ENCODE results near the gene RNASEH2C. TPM values are rescaled to one million over a fixed set of nuclear protein-coding genes. Genes with fewer than 3 reads are reported as not detected.

RNASEH2C gene
- total RNA-seq, 1 donor from 2014 or later: 38.6 TPM

GRCh38 chr11:65727865-65728264, 7.3 kb upstream of the RNASEH2C start:
- H3K9me3 Mint-ChIP-seq (ENCODE audit: unreplicated experiment): no peaks in the 10 kb centered on the region
- peaks cover 2% of the 10 kb centered on the region for H3K27me3 Mint-ChIP-seq (ENCODE audit: unreplicated experiment)
- DNase-seq (ENCODE audit: low spot score): no peak
- no peaks in the 10 kb centered on the region for H3K36me3 Mint-ChIP-seq (ENCODE audit: low read depth, unreplicated experiment)
- no peaks in the 10 kb centered on the region for H3K4me1 Mint-ChIP-seq (ENCODE audit: unreplicated experiment)
- no peak overlapping the region for H3K27ac Mint-ChIP-seq (ENCODE audit: unreplicated experiment)
- TF ChIP-seq, protein P1, sequence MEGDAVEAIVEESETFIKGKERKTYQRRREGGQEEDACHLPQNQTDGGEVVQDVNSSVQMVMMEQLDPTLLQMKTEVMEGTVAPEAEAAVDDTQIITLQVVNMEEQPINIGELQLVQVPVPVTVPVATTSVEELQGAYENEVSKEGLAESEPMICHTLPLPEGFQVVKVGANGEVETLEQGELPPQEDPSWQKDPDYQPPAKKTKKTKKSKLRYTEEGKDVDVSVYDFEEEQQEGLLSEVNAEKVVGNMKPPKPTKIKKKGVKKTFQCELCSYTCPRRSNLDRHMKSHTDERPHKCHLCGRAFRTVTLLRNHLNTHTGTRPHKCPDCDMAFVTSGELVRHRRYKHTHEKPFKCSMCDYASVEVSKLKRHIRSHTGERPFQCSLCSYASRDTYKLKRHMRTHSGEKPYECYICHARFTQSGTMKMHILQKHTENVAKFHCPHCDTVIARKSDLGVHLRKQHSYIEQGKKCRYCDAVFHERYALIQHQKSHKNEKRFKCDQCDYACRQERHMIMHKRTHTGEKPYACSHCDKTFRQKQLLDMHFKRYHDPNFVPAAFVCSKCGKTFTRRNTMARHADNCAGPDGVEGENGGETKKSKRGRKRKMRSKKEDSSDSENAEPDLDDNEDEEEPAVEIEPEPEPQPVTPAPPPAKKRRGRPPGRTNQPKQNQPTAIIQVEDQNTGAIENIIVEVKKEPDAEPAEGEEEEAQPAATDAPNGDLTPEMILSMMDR (IDR thresholded peaks at IDR 0.05; ENCODE audit: unreplicated experiment): no peak
- no peak overlapping the region for H3K4me3 Mint-ChIP-seq (ENCODE audit: unreplicated experiment)

DNA sequence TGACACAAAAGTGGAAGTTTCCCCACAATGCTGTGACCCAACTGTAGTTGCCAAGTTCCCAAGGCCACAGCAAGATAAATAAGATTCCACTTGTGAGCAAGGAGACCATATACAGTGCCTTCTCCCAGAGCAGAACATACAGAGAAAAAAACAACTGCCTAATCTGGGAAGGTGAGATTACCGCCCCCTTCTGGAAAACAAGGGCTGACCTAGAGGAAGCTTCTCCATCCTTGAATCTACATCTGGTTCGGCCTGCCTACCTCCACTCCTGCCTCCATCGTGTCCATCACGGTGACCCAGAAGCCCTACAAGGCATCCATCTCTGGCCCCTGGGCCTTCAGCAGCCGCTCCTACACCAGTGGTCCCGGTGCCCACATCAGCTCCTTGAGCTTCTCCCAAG, 6.1 kb upstream of the RNASEH2C start:
- Mint-ChIP-seq H3K27ac (ENCODE audit: unreplicated experiment) (no peak overlapping the region), H3K4me3 (ENCODE audit: unreplicated experiment) (no peak overlapping the region), H3K9me3 (ENCODE audit: unreplicated experiment) (no peaks in the 10 kb centered on the region), H3K36me3 (ENCODE audit: low read depth, unreplicated experiment) (no peaks in the 10 kb centered on the region), H3K4me1 (ENCODE audit: unreplicated experiment) (no peaks in the 10 kb centered on the region), H3K27me3 (ENCODE audit: unreplicated experiment) (peaks cover 4% of the 10 kb centered on the region)
- DNase-seq (ENCODE audit: low spot score): no peak
- TF ChIP-seq, protein P1 (IDR thresholded peaks at IDR 0.05; ENCODE audit: unreplicated experiment): no peak

- Mint-ChIP-seq H3K9me3 (ENCODE audit: unreplicated experiment) (no peaks in the 10 kb centered on the region), H3K27me3 (ENCODE audit: unreplicated experiment) (peaks cover 9% of the 10 kb centered on the region), H3K27ac (ENCODE audit: unreplicated experiment) (no peak overlapping the region), H3K4me3 (ENCODE audit: unreplicated experiment) (no peak overlapping the region), H3K36me3 (ENCODE audit: low read depth, unreplicated experiment) (peaks cover 6% of the 10 kb centered on the region), H3K4me1 (ENCODE audit: unreplicated experiment) (peaks cover 2% of the 10 kb centered on the region)
- TF ChIP-seq, protein P1 (IDR thresholded peaks at IDR 0.05; ENCODE audit: unreplicated experiment): no peak
- no peak for DNase-seq (ENCODE audit: low spot score)
These were observed 1.7 kb upstream of the RNASEH2C start for GRCh38 chr11:65722261-65722660.

DNA sequence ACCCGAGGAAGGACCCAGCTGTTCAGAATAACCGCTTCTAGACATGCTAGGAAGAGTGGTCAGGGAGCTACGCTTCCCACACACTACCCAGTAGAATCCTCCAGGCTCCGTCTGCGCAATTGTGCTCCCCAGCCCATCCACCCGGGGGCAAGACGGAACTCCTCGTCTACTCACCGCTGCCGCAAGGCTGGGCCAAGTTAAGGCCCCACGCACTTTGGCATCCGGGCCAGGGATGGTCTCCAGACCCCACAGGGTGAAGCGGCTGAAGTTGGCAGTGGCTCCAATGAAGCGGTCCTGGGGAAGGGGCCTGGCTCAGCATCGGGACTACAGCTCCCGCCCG, 757 bp downstream of the RNASEH2C start:
- H3K27ac Mint-ChIP-seq (ENCODE audit: unreplicated experiment): no peak overlapping the region
- H3K4me3 Mint-ChIP-seq (ENCODE audit: unreplicated experiment): peak overlapping the region; percentile 98
- TF ChIP-seq, protein P1 (IDR thresholded peaks at IDR 0.05; ENCODE audit: unreplicated experiment): no peak
- peaks cover 14% of the 10 kb centered on the region for H3K27me3 Mint-ChIP-seq (ENCODE audit: unreplicated experiment)
- H3K4me1 Mint-ChIP-seq (ENCODE audit: unreplicated experiment): peaks cover 2% of the 10 kb centered on the region
- peaks cover 24% of the 10 kb centered on the region for H3K36me3 Mint-ChIP-seq (ENCODE audit: low read depth, unreplicated experiment)
- no peaks in the 10 kb centered on the region for H3K9me3 Mint-ChIP-seq (ENCODE audit: unreplicated experiment)
- DNase-seq (ENCODE audit: low spot score): peak; percentile 30

DNA sequence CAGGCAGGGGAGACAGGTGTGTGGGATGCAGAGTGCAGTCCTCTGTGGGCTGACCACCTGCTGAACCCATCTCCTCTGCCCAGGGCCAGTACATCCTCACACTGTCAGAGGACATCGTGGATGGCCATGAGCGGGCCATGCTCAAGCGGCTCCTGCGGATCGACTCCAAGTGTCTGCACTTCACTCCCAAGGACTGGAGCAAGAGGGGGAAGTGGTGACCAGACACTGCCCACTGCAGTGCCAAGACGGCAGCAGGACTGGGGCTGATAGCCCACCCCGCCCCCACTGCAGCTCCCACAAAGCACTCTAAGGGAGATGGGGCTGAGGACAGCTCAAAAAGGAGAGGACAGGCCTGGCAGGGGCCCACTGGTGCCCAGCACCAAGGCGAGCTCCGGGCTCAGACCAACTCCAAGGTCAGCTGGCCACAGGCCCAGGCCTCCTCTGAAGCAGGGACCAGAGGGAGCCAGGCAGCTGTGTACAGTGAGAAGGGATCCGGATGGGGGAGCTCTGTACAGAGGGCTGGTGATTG, 1.6 kb downstream of the RNASEH2C start:
- Mint-ChIP-seq H3K27ac (ENCODE audit: unreplicated experiment) (no peak overlapping the region), H3K4me1 (ENCODE audit: unreplicated experiment) (peaks cover 2% of the 10 kb centered on the region), H3K9me3 (ENCODE audit: unreplicated experiment) (no peaks in the 10 kb centered on the region), H3K4me3 (ENCODE audit: unreplicated experiment) (peak overlapping the region; percentile 98), H3K36me3 (ENCODE audit: low read depth, unreplicated experiment) (peaks cover 30% of the 10 kb centered on the region), H3K27me3 (ENCODE audit: unreplicated experiment) (peaks cover 14% of the 10 kb centered on the region)
- DNase-seq (ENCODE audit: low spot score): no peak
- TF ChIP-seq, protein P1 (IDR thresholded peaks at IDR 0.05; ENCODE audit: unreplicated experiment): no peak

Data from endothelial cell (in vitro differentiated cells).